K562 (cell line): ENCODE data around the gene SLC35D2.

Experiments
- CEBPB ChIP-seq: fragments of 450-650 bp; IDR thresholded peaks from 2 replicates; pipeline ENCODE4 v1.6.1; 2016; ENCODE audit warnings: missing genetic modification characterization, missing compliant biosample characterization
- SMAD1 ChIP-seq: fragments of 150-350 bp; IDR thresholded peaks from 2 replicates; pipeline ENCODE4 v1.6.1; 2014; ENCODE audit warnings: low read length, low read depth; ENCODE audit not compliant: partially characterized antibody
- ZBTB33 ChIP-seq: sonication (generic); formaldehyde crosslinking; IDR thresholded peaks from 2 replicates; pipeline ENCODE4 v1.8.1; 2023; ENCODE audit warnings: mild to moderate bottlenecking, missing genetic modification reagents

- TF ChIP-seq CEBPB (tag): no peak
- TF ChIP-seq SMAD1: no peak
- no peak for TF ChIP-seq ZBTB33 (CRISPR knock-in tag)
Measured at GRCh38 chr9:96345551-96345950, 38.0 kb downstream of the SLC35D2 start.
